Measurements from ENCODE around the gene ATP4A.

- TF ChIP-seq CTCF (IDR thresholded peaks at IDR 0.05), result no peak
- no peak for TF ChIP-seq EP300 (IDR thresholded peaks at IDR 0.05; ENCODE audit: low read depth)
- no peak for TF ChIP-seq POLR2A (IDR thresholded peaks at IDR 0.05)
- TF ChIP-seq POLR2AphosphoS5 (IDR thresholded peaks at IDR 0.05), result no peak
Measured at GRCh38 chr19:35511337-35511736, 52.1 kb downstream of the ATP4A start.

All from transverse colon (tissue), 4 donors.